ENCODE results near the gene UBXN7. TPM values are rescaled to one million over a fixed set of nuclear protein-coding genes. Genes with fewer than 3 reads are reported as not detected.
"Not testable (repeated sequence)": the region's sequence is repeated elsewhere in the genome, so short reads cannot be mapped to it uniquely, and the experiment has no call there.

The UBXN7 gene
- total RNA-seq, 1 donor from 2014 or later = 6.8 TPM

GRCh38 chr3:196355668-196356067 lies 76.6 kb downstream of the UBXN7 start:
- TF ChIP-seq CTCF (conservative IDR thresholded peaks at IDR 0.05; ENCODE audit: low read depth, low read length) = no peak
- H3K4me3 ChIP-seq (ENCODE audit: low read depth, low read length) = no peak overlapping the region
- no peak for DNase-seq (ENCODE audit: low read depth)

DNA sequence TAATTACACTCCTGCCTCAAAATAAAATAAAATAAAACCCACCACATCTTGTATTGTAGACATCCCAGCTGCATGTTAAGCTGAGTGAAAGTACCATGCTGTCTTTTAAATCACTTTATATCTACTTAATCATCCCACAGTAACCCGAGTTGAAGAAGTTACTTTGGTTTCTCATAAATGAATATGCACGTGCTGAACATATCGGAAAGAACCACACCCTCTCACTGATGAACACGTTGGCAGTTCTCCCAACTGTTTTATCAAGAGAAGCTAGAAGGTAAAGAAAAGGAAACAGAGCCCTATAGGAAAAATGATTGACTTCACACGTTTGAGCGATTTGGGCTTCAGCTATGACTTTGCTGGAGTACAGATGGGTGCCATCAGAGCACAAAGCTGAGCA lies 78.1 kb downstream of the UBXN7 start:
- H3K4me3 ChIP-seq (ENCODE audit: low read depth, low read length) = no peak overlapping the region
- no peak for TF ChIP-seq CTCF (conservative IDR thresholded peaks at IDR 0.05; ENCODE audit: low read depth, low read length)

DNA sequence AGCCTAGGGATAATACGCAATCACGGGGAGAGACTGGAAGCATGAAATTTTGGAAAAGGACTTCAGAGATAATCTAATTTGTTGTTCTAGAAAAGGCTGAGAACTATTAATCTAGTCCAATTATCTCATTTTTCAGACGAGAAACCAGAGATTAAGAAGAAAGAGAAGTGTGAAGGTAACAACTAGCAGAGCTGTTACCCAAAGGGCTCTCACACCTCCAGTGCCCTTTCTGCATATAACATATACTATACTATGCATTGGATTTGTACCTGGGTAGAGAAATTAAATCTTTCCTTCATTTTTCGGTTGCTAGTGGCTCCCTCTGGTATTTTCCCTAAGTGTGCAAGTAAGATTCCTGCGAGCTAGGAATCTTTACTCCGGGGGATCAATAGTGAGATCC lies 80.7 kb downstream of the UBXN7 start:
- no peak for TF ChIP-seq CTCF (conservative IDR thresholded peaks at IDR 0.05; ENCODE audit: low read depth, low read length)
- no peak overlapping the region for H3K4me3 ChIP-seq (ENCODE audit: low read depth, low read length)
- no peak for DNase-seq (ENCODE audit: low read depth)

More for the DNA sequence above, 78.1 kb downstream of the UBXN7 start:
- no peak for DNase-seq (ENCODE audit: low read depth)

- H3K4me3 ChIP-seq (ENCODE audit: low read depth, low read length) = no peak overlapping the region
- DNase-seq (ENCODE audit: low read depth) = no peak
- TF ChIP-seq CTCF (conservative IDR thresholded peaks at IDR 0.05; ENCODE audit: low read depth, low read length) = no peak
Measured at GRCh38 chr3:196350067-196350466, 82.2 kb downstream of the UBXN7 start.

DNA sequence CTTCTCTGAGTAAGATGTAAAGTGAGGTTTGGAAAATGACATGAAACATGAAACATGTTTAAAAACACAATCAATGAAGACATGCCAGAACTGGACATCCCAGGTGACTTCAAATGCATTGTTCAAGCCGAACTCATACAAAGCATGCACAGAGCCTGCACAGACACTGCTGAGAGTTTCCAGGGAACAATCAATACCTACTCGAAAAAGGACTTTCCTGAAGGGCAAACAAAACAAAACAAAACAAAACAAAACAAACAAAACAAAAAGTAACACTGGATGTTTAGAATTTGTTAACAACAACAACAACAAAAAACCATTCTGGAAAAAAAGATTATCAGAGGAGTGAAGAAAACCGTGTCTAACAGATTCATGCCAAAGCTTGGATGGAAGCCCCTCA lies 83.5 kb downstream of the UBXN7 start:
- no peak for TF ChIP-seq CTCF (conservative IDR thresholded peaks at IDR 0.05; ENCODE audit: low read depth, low read length)
- no peak for DNase-seq (ENCODE audit: low read depth)
- no peak overlapping the region for H3K4me3 ChIP-seq (ENCODE audit: low read depth, low read length)

DNA sequence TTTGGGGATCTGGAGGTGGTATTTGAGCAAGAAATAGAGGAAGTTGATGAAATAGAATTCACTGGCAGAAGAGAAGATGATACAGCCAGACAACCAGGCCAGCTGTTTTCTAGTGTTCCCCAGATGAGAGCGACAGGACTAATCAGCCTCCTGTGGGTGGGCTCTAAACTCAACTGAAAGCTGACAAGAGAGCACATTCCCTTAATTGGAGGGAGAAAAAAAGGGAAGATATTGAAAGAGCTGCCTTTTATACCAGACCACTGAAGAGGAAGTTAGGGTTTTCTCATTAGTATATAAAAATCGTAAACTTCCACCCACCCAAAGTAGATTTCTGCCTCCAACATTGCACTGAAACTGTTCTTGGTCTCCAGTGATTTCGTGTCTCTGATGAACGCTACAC lies 87.6 kb downstream of the UBXN7 start:
- no peak for DNase-seq (ENCODE audit: low read depth)
- no peak for TF ChIP-seq CTCF (conservative IDR thresholded peaks at IDR 0.05; ENCODE audit: low read depth, low read length)
- no peak overlapping the region for H3K4me3 ChIP-seq (ENCODE audit: low read depth, low read length)

DNA sequence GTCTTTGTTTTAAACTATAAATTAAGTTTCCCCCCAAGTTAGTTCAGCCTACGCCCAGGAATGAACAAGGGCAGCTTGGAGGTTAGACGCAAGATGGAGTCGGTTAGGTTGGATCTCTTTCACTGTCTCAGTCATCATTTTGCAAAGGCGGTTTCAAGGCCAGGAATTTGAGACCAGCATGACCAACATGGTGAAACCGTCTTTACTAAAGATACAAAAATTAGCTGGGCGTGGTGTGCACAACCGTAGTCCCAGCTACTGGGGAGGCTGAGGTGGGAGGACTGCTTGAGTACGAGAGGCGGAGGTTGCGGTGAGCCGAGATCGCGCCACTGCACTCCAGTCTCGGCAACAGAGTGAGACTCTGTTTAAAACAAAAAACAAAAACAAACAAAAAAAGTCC lies 88.3 kb downstream of the UBXN7 start:
- not testable (repeated sequence) for DNase-seq (ENCODE audit: low read depth); H3K4me3 ChIP-seq (ENCODE audit: low read depth, low read length)

- no peak for TF ChIP-seq CTCF (conservative IDR thresholded peaks at IDR 0.05; ENCODE audit: low read depth, low read length)
- no peak overlapping the region for H3K4me3 ChIP-seq (ENCODE audit: low read depth, low read length)
- no peak for DNase-seq (ENCODE audit: low read depth)
Measured at GRCh38 chr3:196341137-196341536, 91.1 kb downstream of the UBXN7 start.
